A673 (cell line): ENCODE data around the gene MYLK3.

ENCODE experiments used
- EZH2 ChIP-seq: fragments of 200-600 bp; sonication (generic); IDR thresholded peaks from 2 replicates; pipeline ENCODE4 v1.6.1; 2017; ENCODE audit warnings: borderline replicate concordance, low read depth, mild to moderate bottlenecking, mixed read lengths, antibody characterized with exemption, low read length; ENCODE audit not compliant: poor library complexity, severe bottlenecking
- TF ChIP-seq, protein P1 (sequence below): fragments of 300-800, 200-600 bp; sonication (generic); conservative IDR thresholded peaks from 2 replicates; pipeline ENCODE4 v1.5.1; 2017; ENCODE audit warnings: low read depth, mild to moderate bottlenecking, antibody characterized with exemption, low read length, moderate library complexity, mixed read lengths

DNA sequence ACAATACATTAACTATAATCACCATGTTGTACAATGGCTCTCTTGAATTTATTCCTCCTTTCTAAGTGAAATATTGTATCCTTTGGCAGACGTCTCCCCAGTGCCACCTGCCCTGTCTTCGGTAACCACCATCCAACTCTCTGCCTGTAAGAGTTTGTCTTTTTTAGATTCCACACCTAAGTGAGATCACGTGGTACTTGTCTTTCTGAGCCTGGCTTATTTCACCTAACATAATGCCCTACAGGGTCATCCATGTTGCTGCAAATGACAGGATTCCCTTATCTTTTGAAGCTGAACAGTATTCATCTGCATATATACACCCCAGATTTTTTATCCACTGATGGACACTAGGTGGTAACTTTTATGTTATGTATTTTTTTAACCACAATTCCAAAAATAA lies 34.5 kb downstream of the MYLK3 start:
- no peak for TF ChIP-seq EZH2
- TF ChIP-seq, protein P1, sequence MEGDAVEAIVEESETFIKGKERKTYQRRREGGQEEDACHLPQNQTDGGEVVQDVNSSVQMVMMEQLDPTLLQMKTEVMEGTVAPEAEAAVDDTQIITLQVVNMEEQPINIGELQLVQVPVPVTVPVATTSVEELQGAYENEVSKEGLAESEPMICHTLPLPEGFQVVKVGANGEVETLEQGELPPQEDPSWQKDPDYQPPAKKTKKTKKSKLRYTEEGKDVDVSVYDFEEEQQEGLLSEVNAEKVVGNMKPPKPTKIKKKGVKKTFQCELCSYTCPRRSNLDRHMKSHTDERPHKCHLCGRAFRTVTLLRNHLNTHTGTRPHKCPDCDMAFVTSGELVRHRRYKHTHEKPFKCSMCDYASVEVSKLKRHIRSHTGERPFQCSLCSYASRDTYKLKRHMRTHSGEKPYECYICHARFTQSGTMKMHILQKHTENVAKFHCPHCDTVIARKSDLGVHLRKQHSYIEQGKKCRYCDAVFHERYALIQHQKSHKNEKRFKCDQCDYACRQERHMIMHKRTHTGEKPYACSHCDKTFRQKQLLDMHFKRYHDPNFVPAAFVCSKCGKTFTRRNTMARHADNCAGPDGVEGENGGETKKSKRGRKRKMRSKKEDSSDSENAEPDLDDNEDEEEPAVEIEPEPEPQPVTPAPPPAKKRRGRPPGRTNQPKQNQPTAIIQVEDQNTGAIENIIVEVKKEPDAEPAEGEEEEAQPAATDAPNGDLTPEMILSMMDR = no peak
